GM19452 (cell line): Measurements from ENCODE around the gene TAS2R3.
"Not testable (repeated sequence)": the region's sequence is repeated elsewhere in the genome, so short reads cannot be mapped to it uniquely, and the experiment has no call there.

ENCODE experiments used
- ATAC-seq: cut with Tn5 transposase; IDR thresholded peaks from one replicate; pipeline ENCODE4 v1.9.1; 2021; ENCODE audit not compliant: unreplicated experiment

Gene TAS2R3, protein sequence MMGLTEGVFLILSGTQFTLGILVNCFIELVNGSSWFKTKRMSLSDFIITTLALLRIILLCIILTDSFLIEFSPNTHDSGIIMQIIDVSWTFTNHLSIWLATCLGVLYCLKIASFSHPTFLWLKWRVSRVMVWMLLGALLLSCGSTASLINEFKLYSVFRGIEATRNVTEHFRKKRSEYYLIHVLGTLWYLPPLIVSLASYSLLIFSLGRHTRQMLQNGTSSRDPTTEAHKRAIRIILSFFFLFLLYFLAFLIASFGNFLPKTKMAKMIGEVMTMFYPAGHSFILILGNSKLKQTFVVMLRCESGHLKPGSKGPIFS

DNA sequence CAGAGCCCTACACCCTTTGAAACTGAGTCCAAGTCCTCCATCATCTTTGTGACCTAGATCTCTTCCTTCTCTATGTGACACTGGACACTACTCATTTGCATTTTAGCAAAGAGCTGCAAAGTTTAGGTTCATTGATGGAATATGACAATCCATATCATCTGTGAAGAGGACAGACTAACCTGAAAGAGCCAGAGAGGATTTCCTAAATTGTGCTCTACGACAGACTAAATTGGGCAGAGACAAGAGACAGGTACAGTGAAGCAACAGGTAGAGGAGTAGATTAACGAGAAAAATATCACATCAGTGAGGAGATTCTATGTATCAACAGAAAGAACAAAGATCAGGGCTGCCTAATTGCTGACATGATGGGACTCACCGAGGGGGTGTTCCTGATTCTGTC, at the start of gene TAS2R3:
Gene TAS2R3, plus strand, starts transcription at position 301 of the 400 bp plus-strand sequence. Its CDS starts 62 bp downstream, at position 363.
- ATAC-seq, result no peak

DNA sequence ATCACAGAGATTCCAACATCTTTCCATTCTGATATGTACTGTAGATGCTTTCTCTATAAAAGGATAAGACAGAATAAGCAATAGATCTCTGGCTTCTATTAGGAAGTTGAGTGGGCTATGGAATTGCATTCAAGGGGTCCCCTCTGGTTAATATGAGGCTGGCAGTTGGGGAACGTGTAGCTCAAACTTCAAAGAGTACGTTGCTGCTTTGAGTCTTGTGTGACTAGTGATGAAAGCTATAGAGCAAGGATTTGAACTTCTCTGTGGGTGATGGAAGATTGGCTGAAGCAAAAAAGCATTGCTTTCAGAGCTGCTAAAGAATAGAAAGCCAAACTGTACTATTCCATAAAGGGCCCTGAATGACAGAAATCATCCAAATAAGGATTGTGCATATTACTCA, 49.3 kb upstream of the TAS2R3 start:
- no peak for ATAC-seq

DNA sequence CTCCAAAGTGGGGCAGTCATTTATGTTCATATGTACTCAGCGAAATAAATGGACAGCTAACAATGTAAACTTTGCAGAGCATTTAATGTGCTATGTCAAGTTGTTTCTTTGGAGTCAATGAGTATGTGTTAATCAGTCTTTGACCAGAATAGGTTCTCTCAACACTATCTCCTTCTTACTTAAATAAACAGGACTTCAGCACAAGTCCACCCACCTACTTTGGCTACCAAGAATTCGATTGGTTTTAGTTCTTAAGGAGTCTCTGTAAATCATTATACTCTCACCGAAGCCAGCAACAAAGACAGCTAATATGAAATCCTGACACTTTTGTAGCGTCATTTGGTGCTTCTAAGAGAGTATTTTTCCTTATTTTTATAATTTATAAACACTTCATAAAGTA, 48.9 kb upstream of the TAS2R3 start:
- no peak for ATAC-seq

DNA sequence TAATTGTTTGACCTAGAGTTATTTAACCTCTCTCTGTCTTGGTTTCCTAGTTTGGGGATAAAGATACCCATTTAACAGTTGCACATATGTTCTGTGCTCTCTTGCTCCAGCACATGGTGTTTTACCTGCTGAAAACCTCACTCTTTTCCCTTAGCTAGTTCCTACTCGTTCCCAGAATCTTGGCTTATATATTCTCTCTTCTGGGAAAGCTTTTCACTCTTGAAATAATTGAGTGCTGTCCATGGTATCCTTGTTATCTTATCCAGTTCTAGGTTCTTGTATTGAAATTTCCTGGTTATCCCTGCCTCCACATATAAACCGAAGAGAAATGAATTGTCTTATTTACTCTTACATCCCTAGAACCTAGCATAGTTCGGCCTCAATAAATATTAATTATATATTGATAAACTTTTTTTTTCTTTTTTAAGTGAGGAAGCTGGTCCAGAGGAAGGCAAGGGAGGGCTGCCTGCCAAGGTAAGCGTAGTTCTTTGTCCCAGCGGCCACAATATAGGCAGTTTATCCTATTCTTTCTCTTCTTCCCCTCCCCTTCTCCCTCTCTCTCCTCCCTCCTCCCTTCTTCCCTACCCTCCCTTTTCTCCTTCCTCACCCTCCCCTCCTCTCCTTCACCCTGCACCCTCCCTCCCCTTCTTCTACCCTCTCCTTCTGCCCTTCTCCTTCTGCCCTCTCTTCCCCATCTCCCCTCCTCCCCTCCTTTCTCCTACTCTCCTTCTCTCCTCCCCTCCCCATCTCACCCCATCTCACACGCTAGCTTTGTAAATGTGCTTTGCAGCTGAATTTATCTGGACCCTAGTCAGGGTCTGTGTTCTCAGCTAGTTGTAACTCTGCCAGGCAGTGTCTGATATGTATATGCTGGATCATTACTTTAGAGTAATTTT, 47.9 kb upstream of the TAS2R3 start:
- ATAC-seq, result no peak

DNA sequence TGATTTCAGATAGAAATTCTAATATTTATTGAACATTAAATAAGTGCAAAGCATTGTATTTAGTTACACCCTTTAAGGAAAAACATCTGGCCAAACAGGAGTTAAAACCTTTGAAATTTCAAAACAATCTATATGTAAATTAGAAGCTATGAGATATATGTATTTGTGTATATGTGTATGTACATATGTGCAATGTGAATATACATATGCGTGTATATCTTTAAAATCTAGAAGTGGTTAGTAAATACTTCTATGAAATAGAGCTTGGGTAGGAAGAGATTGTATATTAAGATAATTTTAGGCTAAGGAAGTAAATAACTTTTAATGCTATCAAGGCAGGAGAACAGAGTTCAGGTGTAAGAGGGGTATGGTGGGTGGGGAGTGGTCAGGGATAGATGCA, 46.4 kb upstream of the TAS2R3 start:
- no peak for ATAC-seq

DNA sequence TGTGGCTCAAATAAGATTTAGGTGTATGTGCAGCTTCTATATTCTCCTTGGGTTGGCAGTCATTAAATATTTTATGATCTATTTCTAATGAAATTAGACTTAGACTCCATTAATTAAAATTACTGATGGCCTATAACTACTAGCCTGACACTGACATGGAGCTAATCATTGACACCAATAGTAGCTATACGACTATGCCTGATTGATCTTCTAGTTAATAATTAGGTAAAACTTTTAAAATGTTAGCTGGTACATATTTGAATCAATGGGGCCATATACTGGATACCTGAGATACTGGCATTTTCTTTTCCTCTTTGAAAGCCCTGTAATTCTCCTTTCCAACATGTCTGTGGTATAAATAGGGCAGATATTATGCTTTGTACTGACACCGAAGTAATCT, 41.4 kb upstream of the TAS2R3 start:
- peak; percentile 76 for ATAC-seq

DNA sequence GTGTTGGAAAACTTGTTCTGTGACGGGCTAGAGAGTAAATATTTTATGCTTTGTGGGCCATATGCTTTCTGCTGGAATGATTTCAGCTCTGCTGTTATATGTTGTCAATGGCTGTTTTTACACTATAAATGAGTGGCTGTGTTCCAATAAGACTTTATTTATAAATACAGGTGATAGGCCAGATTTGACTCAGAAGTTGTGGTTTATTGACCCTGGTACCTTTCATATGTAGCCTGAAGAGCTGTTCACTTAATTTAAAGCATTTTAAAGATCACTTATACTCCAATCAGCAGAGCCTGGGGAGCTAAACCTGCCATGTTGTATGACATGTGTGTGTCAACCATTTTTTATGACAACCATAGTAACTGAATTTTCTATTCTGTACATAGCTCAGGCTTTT, 34.9 kb upstream of the TAS2R3 start:
- no peak for ATAC-seq

DNA sequence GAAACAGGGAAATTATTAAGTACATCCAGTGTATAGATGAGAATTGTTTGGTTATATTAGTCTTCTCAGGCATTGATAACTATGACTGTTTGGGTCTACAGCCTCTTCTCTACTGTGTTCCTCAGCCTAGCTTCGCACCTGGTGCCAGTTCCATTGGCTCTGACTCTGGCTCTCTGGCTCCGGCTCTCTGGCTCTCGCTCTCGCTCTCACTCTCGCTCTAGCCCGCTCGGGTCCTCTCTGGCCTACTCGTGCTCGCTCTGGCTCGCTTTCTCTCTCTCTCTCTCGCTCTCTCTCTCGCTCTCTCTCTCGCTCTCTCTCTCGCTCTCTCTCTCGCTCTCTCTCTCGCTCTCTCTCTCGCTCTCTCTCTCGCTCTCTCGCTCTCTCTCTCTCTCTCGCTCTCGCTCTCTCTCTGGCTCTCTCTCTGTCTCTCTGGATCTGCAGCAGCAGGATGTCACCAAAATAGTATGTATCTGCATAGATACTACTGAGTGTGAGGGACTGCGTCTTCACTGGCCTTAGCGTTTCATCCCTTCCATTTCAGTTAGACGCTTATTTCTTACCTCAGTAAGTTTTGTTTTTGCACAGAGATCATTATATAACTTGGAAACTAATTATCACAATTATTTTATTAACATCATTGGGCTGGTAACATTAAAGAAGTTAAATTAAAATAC, 32.3 kb upstream of the TAS2R3 start:
- no peak for ATAC-seq

DNA sequence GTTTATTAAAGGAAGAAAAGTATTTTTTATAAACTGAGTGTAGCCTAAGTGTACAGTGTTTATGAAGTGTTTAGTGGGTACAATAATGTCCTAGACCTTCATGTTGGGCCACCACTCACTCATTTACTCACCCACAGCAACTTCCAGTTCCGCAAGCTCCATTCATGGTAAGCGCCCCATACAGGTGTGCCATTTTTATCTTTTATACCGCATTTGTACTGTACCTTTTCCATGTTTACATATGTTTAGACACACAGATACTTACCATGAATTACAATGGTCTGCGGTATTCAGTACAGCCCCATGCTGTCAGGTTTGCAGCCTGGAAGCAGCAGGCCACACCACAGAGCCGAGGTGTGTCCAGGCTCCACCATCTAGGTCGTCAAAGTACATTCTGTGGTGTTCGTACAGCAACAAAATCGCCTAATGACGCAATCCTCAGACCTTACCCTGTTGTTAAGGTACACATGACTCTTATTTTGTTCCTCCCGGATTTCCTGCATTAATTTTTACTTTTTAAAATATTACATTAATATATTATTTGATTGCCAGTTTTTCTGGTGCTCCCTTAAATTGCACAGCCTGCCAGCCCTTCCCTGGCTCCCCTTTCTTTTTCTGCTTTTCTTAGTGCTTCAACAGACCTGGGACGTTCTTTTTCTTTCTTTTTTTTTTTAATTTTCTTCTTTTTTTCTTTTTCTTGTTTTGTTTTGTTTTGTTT, 26.6 kb upstream of the TAS2R3 start:
- ATAC-seq, result no peak

DNA sequence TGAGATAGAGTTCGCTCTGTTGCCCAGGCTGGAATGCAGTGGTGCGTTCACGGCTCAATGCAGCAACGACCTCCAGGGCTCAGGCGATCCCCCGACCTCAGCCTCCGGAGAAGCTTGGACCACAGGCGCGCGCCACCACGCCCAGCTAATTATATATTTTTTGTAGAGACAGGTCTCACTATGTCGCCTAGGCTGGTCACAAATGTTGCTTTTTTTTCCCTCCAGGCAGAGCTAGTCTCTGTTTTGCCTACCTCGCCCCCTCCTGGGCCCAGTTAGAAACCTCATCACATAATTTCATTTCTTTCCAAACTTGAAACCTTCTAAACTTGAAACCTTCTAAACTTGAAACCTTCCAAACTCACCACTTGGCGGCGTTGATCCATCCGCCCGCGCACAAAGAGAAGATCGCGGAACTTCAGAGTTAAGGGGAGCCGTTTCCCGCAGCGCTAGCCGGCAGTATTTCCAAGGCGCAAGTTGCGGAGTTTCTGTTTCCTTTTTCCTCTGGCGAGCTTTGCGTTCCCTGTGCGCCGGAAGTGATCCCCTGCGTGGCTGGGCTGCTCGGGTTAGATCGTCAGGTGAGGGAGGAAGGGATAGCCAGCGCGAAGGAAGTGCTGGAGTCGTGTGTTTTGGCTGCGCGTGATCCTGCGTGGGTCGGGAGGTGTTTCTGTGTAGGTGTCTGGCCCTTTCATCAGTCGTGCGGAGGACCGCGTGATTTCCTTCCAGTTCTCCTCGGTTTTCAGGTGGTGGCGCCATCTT, 25.9 kb upstream of the TAS2R3 start, which contains the start of gene SSBP1:
Gene SSBP1, plus strand, starts transcription at position 523 of the 756 bp plus-strand sequence. CDS start 809 bp downstream, outside the sequence.
- peak; percentile 93 for ATAC-seq

DNA sequence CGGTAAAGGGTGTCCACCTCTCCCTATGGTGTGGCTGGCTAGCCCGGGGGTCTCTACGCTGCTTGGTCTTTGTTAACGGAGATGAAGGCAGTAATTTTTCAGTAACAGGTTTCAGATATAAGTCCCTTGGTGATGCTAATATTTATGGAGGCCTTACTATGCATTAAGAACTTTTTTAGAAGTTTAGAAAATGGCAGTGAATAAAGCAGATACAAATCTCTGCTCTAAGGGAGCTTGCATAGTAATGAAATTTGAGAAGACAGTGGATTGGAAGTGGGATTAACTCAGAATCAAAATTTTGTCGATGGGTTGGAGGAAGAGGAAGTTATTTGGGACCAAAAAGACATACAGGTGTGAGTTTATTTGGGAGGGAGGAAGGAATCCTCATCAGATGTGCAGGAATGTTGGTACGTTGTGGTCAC, 25.3 kb upstream of the TAS2R3 start:
- ATAC-seq, result no peak

DNA sequence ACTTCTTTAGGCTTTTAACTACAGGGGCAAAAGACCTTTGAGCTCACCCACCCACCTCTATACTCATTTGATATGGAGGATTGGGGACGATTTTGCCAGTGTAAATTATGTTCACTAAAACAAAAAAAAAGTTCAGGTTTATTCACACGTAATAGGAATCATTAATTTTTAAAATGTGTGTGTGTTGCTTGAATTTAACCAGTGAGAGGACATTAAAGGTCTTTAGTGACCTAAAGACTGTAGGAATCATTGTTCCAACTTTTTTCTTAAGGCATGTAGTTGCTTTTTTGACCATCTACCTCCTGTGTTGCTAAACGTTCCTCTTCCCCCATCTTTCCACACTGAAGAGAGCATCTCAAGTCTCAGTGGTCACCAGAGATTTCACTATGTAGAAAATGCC, 24.6 kb upstream of the TAS2R3 start:
- ATAC-seq, result no peak

DNA sequence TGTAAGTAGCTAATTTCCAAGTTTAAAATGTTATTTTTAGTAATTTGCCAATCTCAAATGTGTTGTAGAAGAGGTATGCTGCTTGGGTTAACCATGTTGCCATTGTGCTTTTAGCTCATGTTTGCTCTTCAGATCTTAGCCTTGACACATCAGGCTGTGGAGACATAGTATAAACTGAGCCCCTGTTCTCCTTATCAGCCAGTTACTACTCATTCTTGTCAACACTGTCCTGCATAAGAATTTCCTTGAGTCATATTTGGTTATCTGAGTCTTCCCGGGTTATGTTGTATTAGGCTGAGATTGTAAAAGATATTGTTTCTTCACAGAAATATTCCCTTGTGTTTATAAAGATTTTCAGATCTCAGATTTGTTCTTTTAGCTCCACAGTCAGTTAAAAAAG, 21.7 kb upstream of the TAS2R3 start:
- ATAC-seq, result no peak

DNA sequence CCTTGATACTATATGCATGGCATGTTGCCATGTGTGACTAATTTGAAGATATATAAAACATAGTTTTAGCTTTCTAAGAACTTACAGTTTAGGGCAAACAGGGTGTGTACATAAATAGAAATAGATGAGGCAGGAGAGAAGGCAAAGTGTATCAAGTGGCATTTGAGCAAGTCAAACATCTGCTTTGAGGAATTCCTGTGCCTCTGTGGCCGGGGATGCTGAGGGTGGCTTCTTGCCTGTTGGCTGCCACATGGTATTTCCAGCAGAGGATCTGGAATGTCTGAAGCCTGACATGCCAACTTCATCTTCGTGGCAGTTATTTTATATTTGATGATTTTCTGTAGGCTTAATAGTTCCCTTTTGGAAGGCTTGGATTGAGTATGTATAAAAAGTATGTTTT, 19.8 kb upstream of the TAS2R3 start:
- no peak for ATAC-seq

DNA sequence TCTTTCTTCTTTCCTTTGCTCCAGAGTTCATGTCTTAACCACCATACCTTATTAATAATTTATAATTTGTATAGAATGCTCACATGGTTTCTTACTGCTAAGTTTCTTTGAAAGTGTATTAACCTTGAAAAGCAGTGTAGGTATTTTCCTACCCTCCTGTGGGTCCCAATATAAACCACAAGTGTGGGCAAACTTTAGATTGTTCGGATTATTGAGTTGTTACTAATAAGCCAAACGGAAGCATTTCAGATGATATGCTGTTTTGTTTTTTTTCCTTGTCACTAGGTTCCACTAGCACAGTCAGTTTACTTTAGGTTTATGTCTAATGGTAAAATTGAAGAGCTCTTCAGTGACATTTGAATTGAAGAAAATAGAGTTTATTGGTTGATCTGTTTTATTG, 15.5 kb upstream of the TAS2R3 start:
- no peak for ATAC-seq

DNA sequence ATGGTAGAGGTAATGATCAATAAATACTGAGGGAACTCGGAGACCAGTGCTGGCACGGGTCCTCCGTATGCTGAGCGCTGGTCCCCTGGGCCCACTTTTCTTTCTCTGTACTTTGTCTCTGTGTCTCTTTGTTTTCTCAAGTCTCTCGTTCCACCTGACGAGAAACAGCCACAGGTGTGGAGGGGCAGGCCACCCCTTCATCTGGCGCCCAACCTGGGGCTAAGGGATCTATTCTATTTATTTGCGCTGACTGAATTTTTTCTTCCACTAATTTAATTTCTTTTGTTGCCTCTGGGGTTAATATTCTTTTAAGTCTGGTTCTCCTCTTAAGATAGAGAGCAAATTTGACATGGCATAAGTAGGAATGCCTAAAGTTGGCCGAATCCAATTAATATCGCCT, 12.0 kb upstream of the TAS2R3 start:
- ATAC-seq, result not testable (repeated sequence)

DNA sequence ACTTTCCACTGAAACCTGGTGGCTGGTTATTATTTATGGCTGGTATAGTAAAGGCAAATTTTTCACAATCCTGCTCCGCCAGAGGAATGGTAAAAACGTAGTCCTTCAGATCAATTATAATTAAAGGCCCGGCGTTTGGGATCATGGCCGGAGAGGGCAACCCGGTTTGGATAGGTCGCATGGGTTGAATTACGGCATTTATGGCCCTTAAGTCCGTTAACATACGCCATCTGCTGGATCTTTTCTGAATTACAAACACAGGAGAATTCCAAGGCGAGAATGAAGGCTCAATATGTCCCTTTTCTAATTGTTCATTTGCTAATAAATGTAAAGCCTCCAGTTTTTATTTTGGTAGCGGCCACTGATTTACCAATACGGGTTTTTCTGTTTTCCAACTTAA, 11.3 kb upstream of the TAS2R3 start:
- ATAC-seq, result no peak

DNA sequence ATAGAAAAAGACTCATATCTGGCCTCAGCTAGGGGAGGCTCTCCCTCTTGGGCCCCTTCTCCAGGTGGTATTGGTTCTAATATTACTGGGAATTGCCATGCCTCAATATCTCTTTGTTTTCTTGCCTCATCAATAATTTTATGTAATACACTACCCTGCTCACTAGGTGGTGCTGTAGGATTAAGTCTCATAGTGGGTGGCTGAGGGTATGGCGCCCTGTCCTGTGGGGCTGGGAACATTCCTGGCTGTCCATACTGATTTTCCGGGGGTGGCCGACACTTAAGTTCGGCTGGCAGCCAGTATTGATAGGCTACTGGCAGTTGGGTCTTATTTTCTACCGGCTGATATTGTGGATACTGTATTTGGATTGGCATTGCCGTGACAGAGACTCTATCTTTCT, 9.0 kb upstream of the TAS2R3 start:
- ATAC-seq, result no peak

DNA sequence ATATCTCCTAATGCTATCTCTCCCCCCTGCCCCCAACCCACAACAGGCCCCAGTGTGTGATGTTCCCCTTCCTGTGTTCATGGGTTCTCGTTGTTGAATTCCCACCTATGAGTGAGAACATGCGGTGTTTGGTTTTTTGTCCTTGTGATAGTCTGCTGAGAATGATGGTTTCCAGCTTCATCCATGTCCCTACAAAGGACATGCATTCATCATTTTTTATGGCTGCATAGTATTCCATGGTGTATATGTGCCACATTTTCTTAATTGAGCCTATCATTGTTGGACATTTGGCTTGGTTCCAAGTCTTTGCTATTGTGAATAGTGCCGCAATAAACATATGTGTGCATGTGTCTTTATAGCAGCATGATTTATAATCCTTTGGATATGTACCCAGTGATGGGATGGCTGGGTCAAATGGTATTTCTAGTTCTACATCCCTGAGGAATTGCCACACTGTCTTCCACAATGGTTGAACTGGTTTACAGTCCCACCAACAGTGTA, 6.2 kb downstream of the TAS2R3 start:
- ATAC-seq, result not testable (repeated sequence)

DNA sequence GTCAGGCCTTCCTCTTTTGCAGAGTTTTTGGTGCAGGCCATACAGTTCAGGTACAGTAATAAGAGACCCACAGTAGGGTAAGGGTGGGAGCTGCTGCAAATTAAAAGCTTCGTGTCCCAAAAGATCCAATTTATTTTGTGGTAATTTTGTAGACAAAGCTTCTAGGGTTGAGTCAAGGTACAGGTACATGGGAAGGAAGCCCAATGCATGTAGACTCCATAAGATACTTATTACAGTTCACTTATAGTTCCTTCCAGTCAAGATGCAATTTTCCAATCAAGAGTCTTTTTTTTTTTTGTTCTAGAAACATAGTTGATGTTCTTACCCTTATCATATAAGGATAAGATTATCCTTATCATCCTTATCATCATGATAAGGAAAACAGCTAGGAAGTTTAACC, 12.5 kb downstream of the TAS2R3 start, which contains the start of gene TAS2R4:
Gene TAS2R4, plus strand, starts transcription at position 301 of the 400 bp plus-strand sequence. CDS start 1,815 bp downstream, outside the sequence.
- ATAC-seq, result no peak
